Central memory CD4-positive, alpha-beta T cell (primary cell): ENCODE measurements around the gene AKAP6.

Source experiments
- DNase-seq: peaks from one replicate; pipeline ENCODE4 v3.0.0; 2022

Gene AKAP6

GRCh38 chr14:32629236-32629635 lies 300.1 kb downstream of the AKAP6 start:
- DNase-seq, result no peak

- no peak for DNase-seq
Observed at GRCh38 chr14:32630701-32631100, 301.6 kb downstream of the AKAP6 start.

GRCh38 chr14:32633224-32633859 lies 304.2 kb downstream of the AKAP6 start:
- no peak for DNase-seq

GRCh38 chr14:32633930-32634329 lies 304.8 kb downstream of the AKAP6 start:
- no peak for DNase-seq

- no peak for DNase-seq
Observed at GRCh38 chr14:32635061-32635719, 306.1 kb downstream of the AKAP6 start.

- DNase-seq, result no peak
Observed at GRCh38 chr14:32637582-32637981, 308.5 kb downstream of the AKAP6 start.

GRCh38 chr14:32639208-32639607 lies 310.1 kb downstream of the AKAP6 start:
- DNase-seq, result no peak

- no peak for DNase-seq
Observed at GRCh38 chr14:32645551-32645950, 316.5 kb downstream of the AKAP6 start.

- DNase-seq, result no peak
Observed at GRCh38 chr14:32648434-32648833, 319.3 kb downstream of the AKAP6 start.

- no peak for DNase-seq
Observed at GRCh38 chr14:32650030-32650429, 320.9 kb downstream of the AKAP6 start.

- no peak for DNase-seq
Observed at GRCh38 chr14:32650665-32651064, 321.6 kb downstream of the AKAP6 start.

- no peak for DNase-seq
Observed at GRCh38 chr14:32654106-32654505, 325.0 kb downstream of the AKAP6 start.

GRCh38 chr14:32656601-32657000 lies 327.5 kb downstream of the AKAP6 start:
- no peak for DNase-seq

GRCh38 chr14:32657081-32657480 lies 328.0 kb downstream of the AKAP6 start:
- no peak for DNase-seq

- DNase-seq, result no peak
Observed at GRCh38 chr14:32661216-32661615, 332.1 kb downstream of the AKAP6 start.

GRCh38 chr14:32662211-32662610 lies 333.1 kb downstream of the AKAP6 start:
- DNase-seq, result no peak

- DNase-seq, result no peak
Observed at GRCh38 chr14:32666308-32666707, 337.2 kb downstream of the AKAP6 start.

- DNase-seq, result no peak
Observed at GRCh38 chr14:32667287-32667686, 338.2 kb downstream of the AKAP6 start.

- DNase-seq, result no peak
Observed at GRCh38 chr14:32667791-32668190, 338.7 kb downstream of the AKAP6 start.

GRCh38 chr14:32669391-32669790 lies 340.3 kb downstream of the AKAP6 start:
- DNase-seq, result no peak

GRCh38 chr14:32675433-32675832 lies 346.3 kb downstream of the AKAP6 start:
- no peak for DNase-seq

- DNase-seq, result no peak
Observed at GRCh38 chr14:32677129-32677780, 348.2 kb downstream of the AKAP6 start.

- DNase-seq, result no peak
Observed at GRCh38 chr14:32678088-32678487, 349.0 kb downstream of the AKAP6 start.

- DNase-seq, result no peak
Observed at GRCh38 chr14:32679927-32680612, 351.0 kb downstream of the AKAP6 start.
